Muscle of arm (tissue), 12 donors: ENCODE measurements around the gene UCHL5. TPM values are rescaled to one million over a fixed set of nuclear protein-coding genes. Genes with fewer than 3 reads are reported as not detected.

Experiments
- DNase-seq: peaks from one replicate; pipeline ENCODE4 v3.0.0-alpha.2; 2013
- polyA plus RNA-seq, 12 donors: library from polyadenylated mRNA; unstranded; fragments of 120-200 nt; gene quantifications; one replicate each; pipeline ENCODE4 v1.2.1, GENCODE V29; 2013; ENCODE audit not compliant: insufficient read length in 12 of 12

The UCHL5 gene
- polyA plus RNA-seq, 12 donors = 31.9 to 52.0 (median 44.0) TPM; not detected in 1

DNA sequence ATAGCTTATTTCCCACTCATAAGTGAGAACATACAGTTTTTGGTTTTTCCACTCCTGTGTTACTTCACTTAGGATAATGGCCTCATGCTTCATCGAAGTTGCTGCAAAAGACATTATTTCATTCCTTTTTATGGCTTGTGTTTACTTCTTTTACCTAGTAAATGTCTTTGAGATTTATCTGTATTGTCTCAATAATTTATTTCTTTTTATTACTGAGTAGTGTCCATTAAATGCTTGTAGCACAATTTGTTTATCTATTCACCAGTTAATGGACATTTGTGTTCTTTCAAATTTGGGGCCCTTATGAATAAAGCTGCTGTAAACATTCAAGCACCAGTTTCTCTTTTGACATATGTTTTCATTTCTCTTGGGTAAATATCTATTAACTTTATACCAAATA lies 86.0 kb downstream of the UCHL5 start:
- DNase-seq = no peak

DNA sequence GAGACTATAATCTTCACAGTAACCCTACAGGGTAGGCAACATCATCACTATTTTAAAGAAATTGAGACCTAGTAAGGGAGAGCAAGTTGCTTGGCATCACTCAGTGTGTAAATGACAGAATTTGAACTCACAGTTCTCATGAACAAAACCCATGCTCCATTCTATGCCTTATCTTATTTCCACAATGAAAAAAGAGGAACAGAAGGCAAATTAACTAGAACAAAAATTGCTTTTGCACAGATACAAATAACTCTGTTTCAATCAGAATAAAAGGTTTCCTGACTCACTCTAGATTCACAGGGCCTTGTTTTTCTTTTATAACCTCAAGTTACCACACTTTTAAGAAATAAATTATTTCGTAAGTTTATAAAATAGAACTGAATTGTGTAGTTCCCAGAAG lies 90.1 kb downstream of the UCHL5 start:
- DNase-seq = no peak

GRCh38 chr1:192968323-192968722 lies 90.8 kb downstream of the UCHL5 start:
- no peak for DNase-seq

DNA sequence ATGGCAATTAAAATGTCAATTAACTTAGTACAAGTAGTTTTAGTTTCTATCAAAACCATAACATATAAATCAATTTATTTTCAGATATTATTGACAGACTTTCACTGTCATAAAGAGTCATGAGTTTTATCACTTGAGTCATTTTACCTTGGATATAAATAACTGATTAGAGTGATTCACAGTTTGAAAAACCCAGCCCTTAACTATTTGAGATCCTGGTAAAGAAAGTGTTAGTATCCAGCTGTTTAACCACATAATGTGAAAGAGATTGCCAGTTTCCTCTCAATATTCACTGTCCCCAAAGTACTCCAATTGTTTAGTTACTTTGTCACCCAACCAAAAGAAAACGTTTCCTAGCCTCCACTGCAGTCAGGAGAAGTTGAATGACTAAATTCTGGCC lies 91.3 kb downstream of the UCHL5 start:
- DNase-seq = no peak

- DNase-seq = no peak
Measured at GRCh38 chr1:192967211-192967877, 91.8 kb downstream of the UCHL5 start.

GRCh38 chr1:192966073-192966472 lies 93.1 kb downstream of the UCHL5 start:
- DNase-seq = no peak

DNA sequence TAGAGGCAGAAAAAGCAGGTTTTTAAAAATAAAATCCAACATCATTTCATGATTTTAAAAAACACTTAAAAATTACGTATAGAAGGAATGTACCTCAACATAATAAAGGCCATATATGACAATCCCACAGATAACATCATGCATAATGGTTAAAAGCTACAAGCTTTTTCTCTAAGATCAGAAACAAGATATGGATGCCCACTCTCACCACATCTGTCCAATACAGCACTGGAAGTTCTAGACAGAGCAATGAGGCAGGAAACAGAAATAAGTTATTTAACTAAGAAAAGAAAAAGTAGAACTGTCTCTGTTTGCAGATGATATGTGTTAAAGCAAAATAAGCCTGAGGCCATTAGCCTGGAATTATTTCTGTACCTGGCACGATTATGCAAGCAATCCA lies 96.3 kb downstream of the UCHL5 start:
- no peak for DNase-seq

Other genes starting within 250 kb of the UCHL5 start
- 10 to 100 TPM in 11 of 12 donors, not detected in 1; 23.3 to 34.4 (median 29.8) TPM for gene RO60, start 252 bp upstream of the UCHL5 start, polyA plus RNA-seq
- gene GLRX2, start 46.1 kb upstream of the UCHL5 start, polyA plus RNA-seq = 10 to 100 TPM in 10 of 12 donors, 1 to 10 TPM in 1, not detected in 1; 8.8 to 23.7 (median 15.8) TPM
- gene CDC73, start 62.7 kb upstream of the UCHL5 start, polyA plus RNA-seq = 10 to 100 TPM in 11 of 12 donors, not detected in 1; 26.0 to 58.0 (median 32.6) TPM
- gene B3GALT2, start 127.3 kb upstream of the UCHL5 start, polyA plus RNA-seq = 10 to 100 TPM in 10 of 12 donors, 1 to 10 TPM in 1, not detected in 1; 9.2 to 20.2 (median 14.4) TPM